ENCODE results near the gene TP53I11.

DNA sequence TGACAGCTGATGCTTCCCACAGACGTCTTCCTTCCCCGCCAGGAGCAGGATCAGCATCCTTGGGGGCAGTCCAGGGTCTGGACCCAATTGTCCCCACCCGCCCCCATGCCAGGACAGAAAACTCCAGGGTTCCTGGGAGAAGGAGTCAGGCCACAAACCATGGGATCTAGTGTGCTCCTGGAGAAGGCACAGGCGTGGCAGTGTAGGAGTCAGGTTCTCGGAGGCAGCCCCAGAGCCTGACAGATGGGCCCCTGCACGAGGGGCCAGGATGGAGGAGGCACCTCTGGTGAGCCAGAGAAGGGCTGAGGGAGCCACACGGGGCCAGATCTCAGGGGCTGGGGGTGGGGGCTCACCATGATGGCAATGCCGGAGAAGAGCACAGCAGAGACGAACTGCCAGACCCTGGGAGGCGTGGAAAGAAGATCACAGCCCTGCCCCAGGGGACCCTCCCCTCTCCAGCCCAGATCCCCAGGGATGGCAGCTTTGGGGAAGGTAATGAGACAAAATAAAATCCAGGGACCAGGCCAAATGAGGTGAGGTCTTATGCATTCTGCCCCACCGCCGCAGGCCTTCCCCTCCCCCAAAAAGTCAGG is 13.6 kb downstream of the TP53I11 start:
- TF ChIP-seq, protein P1, sequence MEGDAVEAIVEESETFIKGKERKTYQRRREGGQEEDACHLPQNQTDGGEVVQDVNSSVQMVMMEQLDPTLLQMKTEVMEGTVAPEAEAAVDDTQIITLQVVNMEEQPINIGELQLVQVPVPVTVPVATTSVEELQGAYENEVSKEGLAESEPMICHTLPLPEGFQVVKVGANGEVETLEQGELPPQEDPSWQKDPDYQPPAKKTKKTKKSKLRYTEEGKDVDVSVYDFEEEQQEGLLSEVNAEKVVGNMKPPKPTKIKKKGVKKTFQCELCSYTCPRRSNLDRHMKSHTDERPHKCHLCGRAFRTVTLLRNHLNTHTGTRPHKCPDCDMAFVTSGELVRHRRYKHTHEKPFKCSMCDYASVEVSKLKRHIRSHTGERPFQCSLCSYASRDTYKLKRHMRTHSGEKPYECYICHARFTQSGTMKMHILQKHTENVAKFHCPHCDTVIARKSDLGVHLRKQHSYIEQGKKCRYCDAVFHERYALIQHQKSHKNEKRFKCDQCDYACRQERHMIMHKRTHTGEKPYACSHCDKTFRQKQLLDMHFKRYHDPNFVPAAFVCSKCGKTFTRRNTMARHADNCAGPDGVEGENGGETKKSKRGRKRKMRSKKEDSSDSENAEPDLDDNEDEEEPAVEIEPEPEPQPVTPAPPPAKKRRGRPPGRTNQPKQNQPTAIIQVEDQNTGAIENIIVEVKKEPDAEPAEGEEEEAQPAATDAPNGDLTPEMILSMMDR (IDR thresholded peaks at IDR 0.05; ENCODE audit: insufficient read depth, low read depth, low read length) = no peak
- TF ChIP-seq EZH2 (IDR thresholded peaks at IDR 0.05; ENCODE audit: insufficient read depth, low read length) = no peak

Data from astrocyte (in vitro differentiated cells and primary cell).